ENCODE measurements around the gene ARHGAP15.
A peak's percentile ranks its signal among the peaks of the same experiment; 100 is the strongest.

- TF ChIP-seq CTCF (conservative IDR thresholded peaks at IDR 0.05; ENCODE audit: low read depth in 2 of 2) = peak; percentile 49 to 77
- TF ChIP-seq POLR2AphosphoS5 (IDR thresholded peaks at IDR 0.05; ENCODE audit: low read depth) = no peak
- no peak for TF ChIP-seq EZH2 (IDR thresholded peaks at IDR 0.05; ENCODE audit: low read depth, unreplicated experiment)
- no peak for TF ChIP-seq EZH2phosphoT487 (IDR thresholded peaks at IDR 0.05; ENCODE audit: unreplicated experiment)
- no peak for TF ChIP-seq ETS1 (IDR thresholded peaks at IDR 0.05)
- no peak for TF ChIP-seq CREB1 (CRISPR knock-in tag; IDR thresholded peaks at IDR 0.05; ENCODE audit: low read depth)
- TF ChIP-seq STAT1 (IDR thresholded peaks at IDR 0.05; ENCODE audit: unreplicated experiment) = no peak
- TF ChIP-seq ZNF114 (CRISPR knock-in tag; IDR thresholded peaks at IDR 0.05) = no peak
- TF ChIP-seq REST (IDR thresholded peaks at IDR 0.05; ENCODE audit: unreplicated experiment) = no peak
- TF ChIP-seq JUNB (IDR thresholded peaks at IDR 0.05; ENCODE audit: unreplicated experiment) = no peak
- TF ChIP-seq NANOG (IDR thresholded peaks at IDR 0.05; ENCODE audit: borderline replicate concordance) = no peak
- no peak for TF ChIP-seq ZNF331 (CRISPR knock-in tag; IDR thresholded peaks at IDR 0.05; ENCODE audit: low read depth)
- TF ChIP-seq ZNF462 (CRISPR knock-in tag; IDR thresholded peaks at IDR 0.05) = no peak
Observed at GRCh38 chr2:143582046-143582747, 453.0 kb downstream of the ARHGAP15 start.

All from GM23338 (cell line).